ENCODE data around the gene PFKFB1. TPM values are rescaled to one million over a fixed set of nuclear protein-coding genes. Genes with fewer than 3 reads are reported as not detected.
"Not testable (repeated sequence)": the region's sequence is repeated elsewhere in the genome, so short reads cannot be mapped to it uniquely, and the experiment has no call there.

PFKFB1 gene
- total and polyA plus RNA-seq, 2 experiments from 2014 or later, result 0.59 to 2.1 TPM

DNA sequence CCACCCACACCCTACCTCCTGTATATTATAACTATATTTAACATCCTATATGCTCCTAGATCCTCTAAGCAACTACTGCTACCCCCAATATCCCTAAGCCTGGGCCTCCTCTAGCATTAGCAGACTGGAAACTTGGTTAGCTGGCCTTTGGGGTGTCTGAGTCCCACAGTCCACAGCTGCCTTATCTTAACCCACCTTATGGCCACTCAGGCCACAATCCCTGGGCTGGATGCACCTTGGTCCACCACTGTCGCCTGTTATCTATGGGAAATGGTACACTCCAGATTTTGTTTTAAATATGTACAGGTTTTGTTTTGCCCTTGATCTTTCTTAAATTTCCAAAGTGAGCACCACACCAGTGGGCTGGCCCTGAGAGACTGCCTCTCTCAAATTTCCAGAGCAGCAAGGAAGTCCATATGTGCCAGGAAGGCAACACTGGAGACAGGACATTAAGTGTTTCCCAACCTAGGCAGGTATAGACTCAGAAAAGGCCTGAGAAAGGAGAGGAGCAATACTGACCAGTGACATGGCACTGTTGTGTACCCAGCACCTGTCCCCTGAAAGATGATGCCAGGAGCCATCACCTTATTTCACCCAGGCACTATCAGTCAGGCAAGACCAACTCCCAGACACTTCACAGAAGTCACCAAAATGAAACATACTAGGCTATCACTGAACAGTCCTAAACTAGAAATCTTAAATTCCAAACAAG, 921 bp downstream of the PFKFB1 start:
- no peaks in the 10 kb centered on the region for H3K79me2 ChIP-seq
- no peak for DNase-seq (ENCODE audit: low spot score)
- no peak overlapping the region for H3K27ac ChIP-seq
- H3K9me3 ChIP-seq (ENCODE audit: low read depth), result no peaks in the 10 kb centered on the region
- no peak overlapping the region for H2AFZ ChIP-seq
- H3K4me1 ChIP-seq (ENCODE audit: insufficient read depth), result no peaks in the 10 kb centered on the region
- H3K9me2 ChIP-seq (replicated peaks; ENCODE audit: insufficient read depth), result no peaks in the 10 kb centered on the region
- WGBS (ENCODE audit: low lambda C conversion rate, missing lambda C conversion rate), result 76% methylated on average over 1 of the region's 1 CpG
- TF ChIP-seq EZH2phosphoT487 (IDR thresholded peaks at IDR 0.05; ENCODE audit: low read depth, severe bottlenecking, unreplicated experiment), result no peak
- TF ChIP-seq, protein P1, sequence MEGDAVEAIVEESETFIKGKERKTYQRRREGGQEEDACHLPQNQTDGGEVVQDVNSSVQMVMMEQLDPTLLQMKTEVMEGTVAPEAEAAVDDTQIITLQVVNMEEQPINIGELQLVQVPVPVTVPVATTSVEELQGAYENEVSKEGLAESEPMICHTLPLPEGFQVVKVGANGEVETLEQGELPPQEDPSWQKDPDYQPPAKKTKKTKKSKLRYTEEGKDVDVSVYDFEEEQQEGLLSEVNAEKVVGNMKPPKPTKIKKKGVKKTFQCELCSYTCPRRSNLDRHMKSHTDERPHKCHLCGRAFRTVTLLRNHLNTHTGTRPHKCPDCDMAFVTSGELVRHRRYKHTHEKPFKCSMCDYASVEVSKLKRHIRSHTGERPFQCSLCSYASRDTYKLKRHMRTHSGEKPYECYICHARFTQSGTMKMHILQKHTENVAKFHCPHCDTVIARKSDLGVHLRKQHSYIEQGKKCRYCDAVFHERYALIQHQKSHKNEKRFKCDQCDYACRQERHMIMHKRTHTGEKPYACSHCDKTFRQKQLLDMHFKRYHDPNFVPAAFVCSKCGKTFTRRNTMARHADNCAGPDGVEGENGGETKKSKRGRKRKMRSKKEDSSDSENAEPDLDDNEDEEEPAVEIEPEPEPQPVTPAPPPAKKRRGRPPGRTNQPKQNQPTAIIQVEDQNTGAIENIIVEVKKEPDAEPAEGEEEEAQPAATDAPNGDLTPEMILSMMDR (IDR thresholded peaks at IDR 0.05; ENCODE audit: poor library complexity), result no peak
- TF ChIP-seq EZH2 (IDR thresholded peaks at IDR 0.05; ENCODE audit: borderline replicate concordance), result no peak
- H3K4me3 ChIP-seq, result no peak overlapping the region
- no peaks in the 10 kb centered on the region for H3K36me3 ChIP-seq (replicated peaks; ENCODE audit: insufficient read depth, low read depth)
- H4K20me1 ChIP-seq (ENCODE audit: insufficient read depth, poor library complexity, severe bottlenecking), result no peaks in the 10 kb centered on the region
- no peaks in the 10 kb centered on the region for H3K27me3 ChIP-seq
- no peak overlapping the region for H3K4me2 ChIP-seq

DNA sequence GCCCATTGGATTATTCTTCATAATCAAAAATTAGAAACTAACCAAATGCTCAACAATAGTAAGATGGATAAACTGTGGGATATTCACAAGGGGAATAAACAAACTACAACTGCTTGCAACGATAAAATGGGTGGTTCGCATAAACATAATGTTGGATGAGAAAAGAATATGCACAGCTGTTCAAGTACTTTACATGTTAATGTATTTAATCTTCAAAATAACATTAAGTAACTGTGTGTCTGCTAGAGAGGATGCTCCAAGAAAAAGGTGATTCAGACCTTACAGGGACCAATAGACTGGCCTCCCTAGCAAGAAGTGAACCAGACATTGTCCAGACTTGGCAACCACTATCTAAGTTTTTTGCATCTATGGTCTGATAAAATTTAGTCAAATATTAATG, 2.3 kb downstream of the PFKFB1 start:
- Histone ChIP-seq H3K4me2 (no peak overlapping the region), H3K36me3 (replicated peaks; ENCODE audit: insufficient read depth, low read depth) (no peaks in the 10 kb centered on the region), H3K4me1 (ENCODE audit: insufficient read depth) (no peaks in the 10 kb centered on the region), H3K27me3 (no peaks in the 10 kb centered on the region), H2AFZ (no peak overlapping the region), H3K79me2 (no peaks in the 10 kb centered on the region), H3K27ac (no peak overlapping the region), H3K4me3 (no peak overlapping the region), H3K9me3 (ENCODE audit: low read depth) (no peaks in the 10 kb centered on the region), H3K9me2 (replicated peaks; ENCODE audit: insufficient read depth) (no peaks in the 10 kb centered on the region), H4K20me1 (ENCODE audit: insufficient read depth, poor library complexity, severe bottlenecking) (no peaks in the 10 kb centered on the region)
- 84% methylated on average over 2 of the region's 2 CpGs for WGBS (ENCODE audit: low lambda C conversion rate, missing lambda C conversion rate)
- no peak for DNase-seq (ENCODE audit: low spot score)
- no peak for TF ChIP-seq EZH2 (IDR thresholded peaks at IDR 0.05; ENCODE audit: borderline replicate concordance)
- no peak for TF ChIP-seq EZH2phosphoT487 (IDR thresholded peaks at IDR 0.05; ENCODE audit: low read depth, severe bottlenecking, unreplicated experiment)
- TF ChIP-seq, protein P1 (IDR thresholded peaks at IDR 0.05; ENCODE audit: poor library complexity), result no peak

DNA sequence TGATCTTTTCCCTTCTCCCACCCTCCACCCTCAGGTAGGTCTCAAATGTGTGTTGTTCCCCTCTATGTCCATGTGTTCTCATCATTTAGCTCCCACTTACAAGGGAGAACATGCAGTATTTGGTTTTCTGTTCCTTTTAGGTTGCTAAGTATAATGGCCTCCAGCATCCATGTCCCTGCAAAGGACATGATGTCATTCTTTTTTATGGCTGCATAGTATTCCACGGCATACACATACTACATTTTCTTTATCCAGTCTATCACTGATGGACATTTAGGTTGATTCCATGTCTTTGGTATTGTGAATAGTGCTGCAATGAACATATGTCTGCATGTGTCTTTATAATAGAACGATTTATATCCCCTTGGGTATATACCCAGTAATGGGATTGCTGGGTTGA, 10.7 kb downstream of the PFKFB1 start:
- H2AFZ ChIP-seq; H3K79me2 ChIP-seq; H3K27me3 ChIP-seq; H4K20me1 ChIP-seq (ENCODE audit: insufficient read depth, poor library complexity, severe bottlenecking); H3K27ac ChIP-seq; H3K36me3 ChIP-seq (replicated peaks; ENCODE audit: insufficient read depth, low read depth); H3K4me2 ChIP-seq; H3K9me3 ChIP-seq (ENCODE audit: low read depth); H3K9me2 ChIP-seq (replicated peaks; ENCODE audit: insufficient read depth); H3K4me3 ChIP-seq; H3K4me1 ChIP-seq (ENCODE audit: insufficient read depth); DNase-seq (ENCODE audit: low spot score): not testable (repeated sequence)
- WGBS (ENCODE audit: low lambda C conversion rate, missing lambda C conversion rate), result 86% methylated on average over 2 of the region's 2 CpGs

DNA sequence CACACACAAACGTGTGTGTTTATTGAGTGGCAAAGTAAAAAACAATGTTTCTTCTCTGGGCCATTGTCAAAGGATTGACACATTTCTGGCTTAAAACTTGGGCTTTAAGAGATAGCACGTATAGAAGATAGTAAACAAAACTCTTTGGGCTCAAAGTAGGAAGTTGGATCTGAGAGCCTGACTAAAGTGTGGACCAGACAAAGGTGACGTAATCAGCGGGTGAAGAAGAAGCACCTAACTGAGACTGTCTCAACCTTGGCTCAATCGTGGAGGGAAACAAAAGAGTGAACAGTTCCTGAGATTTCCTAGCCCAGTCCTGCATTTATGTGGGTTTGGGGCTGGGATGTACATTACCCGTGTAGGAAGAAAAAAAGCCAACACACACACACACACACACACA, 13.7 kb downstream of the PFKFB1 start:
- no peaks in the 10 kb centered on the region for H3K79me2 ChIP-seq
- no peak overlapping the region for H3K27ac ChIP-seq
- no peaks in the 10 kb centered on the region for H3K4me1 ChIP-seq (ENCODE audit: insufficient read depth)
- TF ChIP-seq, protein P1 (IDR thresholded peaks at IDR 0.05; ENCODE audit: poor library complexity), result no peak
- TF ChIP-seq EZH2phosphoT487 (IDR thresholded peaks at IDR 0.05; ENCODE audit: low read depth, severe bottlenecking, unreplicated experiment), result no peak
- no peak for TF ChIP-seq EZH2 (IDR thresholded peaks at IDR 0.05; ENCODE audit: borderline replicate concordance)
- no peaks in the 10 kb centered on the region for H3K9me2 ChIP-seq (replicated peaks; ENCODE audit: insufficient read depth)
- DNase-seq (ENCODE audit: low spot score), result no peak
- H3K4me2 ChIP-seq, result no peak overlapping the region
- no peaks in the 10 kb centered on the region for H3K36me3 ChIP-seq (replicated peaks; ENCODE audit: insufficient read depth, low read depth)
- no peaks in the 10 kb centered on the region for H3K27me3 ChIP-seq
- 64% methylated on average over 6 of the region's 6 CpGs for WGBS (ENCODE audit: low lambda C conversion rate, missing lambda C conversion rate)
- no peak overlapping the region for H3K4me3 ChIP-seq
- H4K20me1 ChIP-seq (ENCODE audit: insufficient read depth, poor library complexity, severe bottlenecking), result no peaks in the 10 kb centered on the region
- H2AFZ ChIP-seq, result no peak overlapping the region
- H3K9me3 ChIP-seq (ENCODE audit: low read depth), result peaks cover 4% of the 10 kb centered on the region

Measured in hepatocyte (in vitro differentiated cells).